Suppressor macrophage treated with lipopolysaccharide for 1 hour (primary cell): ENCODE measurements around the gene SLC39A11.
"Not testable (repeated sequence)": the region's sequence is repeated elsewhere in the genome, so short reads cannot be mapped to it uniquely, and the experiment has no call there.

Source experiments
- DNase-seq, 3 donors: peaks; one replicate each; pipeline ENCODE4 v3.0.0-alpha.2; 2020 to 2022

Gene SLC39A11

GRCh38 chr17:72862276-72862999, 230.1 kb downstream of the SLC39A11 start:
- DNase-seq: no peak

- DNase-seq: no peak
Observed at GRCh38 chr17:72861811-72862210, 230.7 kb downstream of the SLC39A11 start.

GRCh38 chr17:72860778-72861177, 231.7 kb downstream of the SLC39A11 start:
- DNase-seq: no peak

- no peak for DNase-seq
Observed at GRCh38 chr17:72858826-72859495, 233.5 kb downstream of the SLC39A11 start.

GRCh38 chr17:72853440-72854415, 238.8 kb downstream of the SLC39A11 start:
- no peak for DNase-seq

- DNase-seq: no peak
Observed at GRCh38 chr17:72852277-72852938, 240.1 kb downstream of the SLC39A11 start.

- no peak for DNase-seq
Observed at GRCh38 chr17:72850410-72851118, 241.9 kb downstream of the SLC39A11 start.

GRCh38 chr17:72846399-72846798, 246.1 kb downstream of the SLC39A11 start:
- no peak for DNase-seq

- DNase-seq: no peak
Observed at GRCh38 chr17:72843591-72843990, 248.9 kb downstream of the SLC39A11 start.

- DNase-seq: no peak
Observed at GRCh38 chr17:72840019-72840418, 252.5 kb downstream of the SLC39A11 start.

- DNase-seq: no peak
Observed at GRCh38 chr17:72839131-72839725, 253.3 kb downstream of the SLC39A11 start.

GRCh38 chr17:72838581-72838980, 253.9 kb downstream of the SLC39A11 start:
- DNase-seq: no peak

- DNase-seq: no peak
Observed at GRCh38 chr17:72838068-72838467, 254.4 kb downstream of the SLC39A11 start.

- DNase-seq: no peak
Observed at GRCh38 chr17:72837335-72837734, 255.2 kb downstream of the SLC39A11 start.

GRCh38 chr17:72833128-72833765, 259.2 kb downstream of the SLC39A11 start:
- DNase-seq: no peak

- no peak for DNase-seq
Observed at GRCh38 chr17:72832306-72832705, 260.2 kb downstream of the SLC39A11 start.

- DNase-seq: no peak
Observed at GRCh38 chr17:72829883-72830282, 262.6 kb downstream of the SLC39A11 start.

- no peak for DNase-seq
Observed at GRCh38 chr17:72826602-72827001, 265.9 kb downstream of the SLC39A11 start.

- not testable (repeated sequence) for DNase-seq
Observed at GRCh38 chr17:72826059-72826458, 266.4 kb downstream of the SLC39A11 start.

- DNase-seq: no peak
Observed at GRCh38 chr17:72825218-72825617, 267.3 kb downstream of the SLC39A11 start.

GRCh38 chr17:72824267-72824666, 268.2 kb downstream of the SLC39A11 start:
- not testable (repeated sequence) for DNase-seq
